ENCODE data around the gene DCC.

The DCC gene

DNA sequence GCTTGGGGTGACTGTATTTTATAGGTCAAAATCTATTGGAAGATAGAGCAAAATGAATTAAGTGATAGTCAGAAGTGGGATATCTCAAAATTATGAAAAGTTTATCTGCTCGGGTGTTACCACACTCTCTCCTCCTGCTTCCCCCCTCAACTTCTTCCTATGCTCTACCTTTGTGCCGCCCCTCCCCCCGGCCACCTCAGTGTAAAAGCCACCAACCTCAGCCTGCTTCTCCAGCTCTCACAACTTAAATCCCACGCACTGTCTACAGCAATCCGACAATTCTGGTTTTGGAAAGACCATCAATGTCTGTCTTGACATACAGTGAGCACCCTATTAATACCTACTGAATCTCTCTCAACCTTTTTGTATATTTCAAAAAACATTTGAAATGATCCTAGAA is 164.6 kb downstream of the DCC start:
- H3K9me3 ChIP-seq (replicated peaks; ENCODE audit: insufficient read depth, low read length): no peaks in the 10 kb centered on the region
- H3F3A ChIP-seq (ENCODE audit: insufficient read depth, low read length): no peaks in the 10 kb centered on the region
- no peaks in the 10 kb centered on the region for H3K27me3 ChIP-seq (replicated peaks; ENCODE audit: insufficient read depth, low read length)
- no peak overlapping the region for H3K4me3 ChIP-seq (ENCODE audit: low read length)
- H3K9ac ChIP-seq (ENCODE audit: low read length): no peak overlapping the region
- no peaks in the 10 kb centered on the region for H3K4me1 ChIP-seq (ENCODE audit: low read length)
- no peak overlapping the region for H2AFZ ChIP-seq (ENCODE audit: low read length)
- H3K27ac ChIP-seq (ENCODE audit: low read length): no peak overlapping the region
- no peaks in the 10 kb centered on the region for H4K20me1 ChIP-seq (ENCODE audit: insufficient read depth, low read length)
- TF ChIP-seq, protein P1, sequence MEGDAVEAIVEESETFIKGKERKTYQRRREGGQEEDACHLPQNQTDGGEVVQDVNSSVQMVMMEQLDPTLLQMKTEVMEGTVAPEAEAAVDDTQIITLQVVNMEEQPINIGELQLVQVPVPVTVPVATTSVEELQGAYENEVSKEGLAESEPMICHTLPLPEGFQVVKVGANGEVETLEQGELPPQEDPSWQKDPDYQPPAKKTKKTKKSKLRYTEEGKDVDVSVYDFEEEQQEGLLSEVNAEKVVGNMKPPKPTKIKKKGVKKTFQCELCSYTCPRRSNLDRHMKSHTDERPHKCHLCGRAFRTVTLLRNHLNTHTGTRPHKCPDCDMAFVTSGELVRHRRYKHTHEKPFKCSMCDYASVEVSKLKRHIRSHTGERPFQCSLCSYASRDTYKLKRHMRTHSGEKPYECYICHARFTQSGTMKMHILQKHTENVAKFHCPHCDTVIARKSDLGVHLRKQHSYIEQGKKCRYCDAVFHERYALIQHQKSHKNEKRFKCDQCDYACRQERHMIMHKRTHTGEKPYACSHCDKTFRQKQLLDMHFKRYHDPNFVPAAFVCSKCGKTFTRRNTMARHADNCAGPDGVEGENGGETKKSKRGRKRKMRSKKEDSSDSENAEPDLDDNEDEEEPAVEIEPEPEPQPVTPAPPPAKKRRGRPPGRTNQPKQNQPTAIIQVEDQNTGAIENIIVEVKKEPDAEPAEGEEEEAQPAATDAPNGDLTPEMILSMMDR (IDR thresholded peaks at IDR 0.05; ENCODE audit: low read length): no peak
- TF ChIP-seq EZH2 (optimal IDR thresholded peaks at IDR 0.05; ENCODE audit: low read depth, low read length) (no peak), EZH2phosphoT487 (IDR thresholded peaks at IDR 0.05; ENCODE audit: low read length) (no peak)
- H3K36me3 ChIP-seq (replicated peaks; ENCODE audit: insufficient read depth, low read length): no peaks in the 10 kb centered on the region
- no peak for DNase-seq
- no peak overlapping the region for H3K4me2 ChIP-seq (ENCODE audit: low read depth, low read length)
- no peaks in the 10 kb centered on the region for H3K79me2 ChIP-seq (ENCODE audit: low read length)
- no peaks in the 10 kb centered on the region for H3K9me2 ChIP-seq (replicated peaks; ENCODE audit: insufficient read depth, low read length)

DNA sequence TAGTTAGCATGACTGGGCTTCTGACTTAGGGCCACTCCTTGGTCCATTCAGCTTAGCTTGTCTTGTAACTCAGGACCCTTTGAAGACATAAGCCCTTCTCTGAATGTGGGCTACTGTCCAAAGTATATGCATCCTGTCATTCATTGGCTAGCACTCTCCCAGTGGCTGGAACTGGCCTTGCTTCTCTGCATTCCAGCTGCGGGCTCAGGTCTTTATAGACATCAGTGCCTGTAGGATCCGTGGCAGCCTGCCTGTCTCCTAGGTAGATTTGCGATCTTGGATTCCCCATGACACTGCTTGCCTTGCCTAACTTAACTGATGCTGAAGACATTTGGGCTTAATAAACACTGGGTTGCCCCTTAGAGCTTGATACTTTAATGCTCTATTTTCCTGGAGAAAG is 170.1 kb downstream of the DCC start:
- no peaks in the 10 kb centered on the region for H3K9me2 ChIP-seq (replicated peaks; ENCODE audit: insufficient read depth, low read length)
- no peaks in the 10 kb centered on the region for H3K27me3 ChIP-seq (replicated peaks; ENCODE audit: insufficient read depth, low read length)
- no peak for DNase-seq
- no peaks in the 10 kb centered on the region for H3K36me3 ChIP-seq (replicated peaks; ENCODE audit: insufficient read depth, low read length)
- no peaks in the 10 kb centered on the region for H3K9me3 ChIP-seq (replicated peaks; ENCODE audit: insufficient read depth, low read length)
- no peaks in the 10 kb centered on the region for H3K4me1 ChIP-seq (ENCODE audit: low read length)
- no peaks in the 10 kb centered on the region for H3K79me2 ChIP-seq (ENCODE audit: low read length)
- H3F3A ChIP-seq (ENCODE audit: insufficient read depth, low read length): no peaks in the 10 kb centered on the region
- H3K27ac ChIP-seq (ENCODE audit: low read length): no peak overlapping the region
- no peak for TF ChIP-seq EZH2 (optimal IDR thresholded peaks at IDR 0.05; ENCODE audit: low read depth, low read length)
- H3K4me3 ChIP-seq (ENCODE audit: low read length): no peak overlapping the region
- no peak overlapping the region for H3K4me2 ChIP-seq (ENCODE audit: low read depth, low read length)
- H4K20me1 ChIP-seq (ENCODE audit: insufficient read depth, low read length): no peaks in the 10 kb centered on the region
- no peak overlapping the region for H3K9ac ChIP-seq (ENCODE audit: low read length)
- no peak overlapping the region for H2AFZ ChIP-seq (ENCODE audit: low read length)

DNA sequence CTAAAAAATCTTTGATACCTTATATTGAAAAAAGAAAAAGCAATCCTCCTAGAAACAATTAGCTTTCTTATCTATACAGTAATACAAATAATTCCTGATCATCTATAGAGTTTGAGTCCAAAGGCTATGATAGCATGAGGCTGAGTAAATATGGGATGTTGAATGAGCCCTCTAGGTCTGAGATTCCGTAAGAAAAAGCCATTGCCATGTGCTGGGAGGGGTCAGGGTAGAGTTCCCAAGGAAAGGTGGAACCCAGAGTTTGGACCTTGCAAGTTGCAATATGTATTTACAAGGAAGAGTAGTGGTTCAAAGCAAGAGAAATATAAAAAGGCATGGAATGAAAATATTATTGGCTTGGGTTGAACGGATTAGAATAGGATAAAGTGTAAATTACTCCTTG is 178.1 kb downstream of the DCC start:
- H3K4me3 ChIP-seq (ENCODE audit: low read length): no peak overlapping the region
- TF ChIP-seq EZH2phosphoT487 (IDR thresholded peaks at IDR 0.05; ENCODE audit: low read length): no peak

DNA sequence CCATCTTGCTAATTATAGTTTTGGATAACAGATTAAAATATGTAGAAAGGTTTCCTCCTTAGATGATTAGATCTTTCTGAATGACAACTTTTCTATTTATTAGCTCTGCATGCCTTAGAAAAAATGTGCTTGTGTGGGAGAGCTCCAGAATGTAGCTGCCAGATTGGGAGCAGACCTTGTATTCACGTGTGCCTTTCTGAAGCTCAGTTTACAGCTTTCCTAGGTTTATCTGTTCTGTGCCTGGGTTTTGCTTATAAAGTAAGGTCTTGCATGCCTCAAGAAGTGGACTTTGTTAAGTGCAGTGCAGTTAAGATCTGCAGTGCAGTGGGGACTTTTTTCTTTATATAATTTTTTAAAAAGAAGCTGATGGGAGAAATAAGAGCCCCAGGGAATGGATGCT is 179.0 kb downstream of the DCC start:
- TF ChIP-seq, protein P1 (IDR thresholded peaks at IDR 0.05; ENCODE audit: low read length): no peak
- no peak for TF ChIP-seq EZH2 (optimal IDR thresholded peaks at IDR 0.05; ENCODE audit: low read depth, low read length)
- Histone ChIP-seq H3K4me2 (ENCODE audit: low read depth, low read length) (no peak overlapping the region), H4K20me1 (ENCODE audit: insufficient read depth, low read length) (no peaks in the 10 kb centered on the region), H2AFZ (ENCODE audit: low read length) (no peak overlapping the region), H3K79me2 (ENCODE audit: low read length) (no peaks in the 10 kb centered on the region), H3K4me1 (ENCODE audit: low read length) (no peaks in the 10 kb centered on the region), H3K9ac (ENCODE audit: low read length) (no peak overlapping the region), H3K9me2 (replicated peaks; ENCODE audit: insufficient read depth, low read length) (no peaks in the 10 kb centered on the region), H3F3A (ENCODE audit: insufficient read depth, low read length) (no peaks in the 10 kb centered on the region), H3K36me3 (replicated peaks; ENCODE audit: insufficient read depth, low read length) (no peaks in the 10 kb centered on the region), H3K4me3 (ENCODE audit: low read length) (no peak overlapping the region), H3K27ac (ENCODE audit: low read length) (no peak overlapping the region), H3K27me3 (replicated peaks; ENCODE audit: insufficient read depth, low read length) (no peaks in the 10 kb centered on the region), H3K9me3 (replicated peaks; ENCODE audit: insufficient read depth, low read length) (no peaks in the 10 kb centered on the region)
- DNase-seq: no peak

More for the DNA sequence above, 178.1 kb downstream of the DCC start:
- Histone ChIP-seq H3K27ac (ENCODE audit: low read length) (no peak overlapping the region), H3K36me3 (replicated peaks; ENCODE audit: insufficient read depth, low read length) (no peaks in the 10 kb centered on the region), H3K79me2 (ENCODE audit: low read length) (no peaks in the 10 kb centered on the region), H3F3A (ENCODE audit: insufficient read depth, low read length) (no peaks in the 10 kb centered on the region), H3K4me1 (ENCODE audit: low read length) (no peaks in the 10 kb centered on the region), H4K20me1 (ENCODE audit: insufficient read depth, low read length) (no peaks in the 10 kb centered on the region), H2AFZ (ENCODE audit: low read length) (no peak overlapping the region), H3K27me3 (replicated peaks; ENCODE audit: insufficient read depth, low read length) (no peaks in the 10 kb centered on the region), H3K4me2 (ENCODE audit: low read depth, low read length) (no peak overlapping the region), H3K9ac (ENCODE audit: low read length) (no peak overlapping the region), H3K9me2 (replicated peaks; ENCODE audit: insufficient read depth, low read length) (no peaks in the 10 kb centered on the region), H3K9me3 (replicated peaks; ENCODE audit: insufficient read depth, low read length) (no peaks in the 10 kb centered on the region)
- DNase-seq: no peak

Data from MM.1S (cell line).